SU-DHL-6 (cell line): ENCODE data around the gene PELI3.

ENCODE experiments used
- CTCF ChIP-seq: fragments of 200-600 bp; sonication (generic); IDR thresholded peaks from one replicate; pipeline ENCODE4 v1.5.1; 2017; ENCODE audit warnings: antibody characterized with exemption, mild to moderate bottlenecking, low read length, moderate library complexity; ENCODE audit not compliant: insufficient read depth, poor library complexity, severe bottlenecking
- EZH2phosphoT487 ChIP-seq: fragments of 200-600 bp; sonication (generic), shearing (Covaris generic); conservative IDR thresholded peaks from 2 replicates; pipeline ENCODE4 v1.6.1; 2018; ENCODE audit warnings: mild to moderate bottlenecking, antibody characterized with exemption, low read length, moderate library complexity, mixed read lengths

DNA sequence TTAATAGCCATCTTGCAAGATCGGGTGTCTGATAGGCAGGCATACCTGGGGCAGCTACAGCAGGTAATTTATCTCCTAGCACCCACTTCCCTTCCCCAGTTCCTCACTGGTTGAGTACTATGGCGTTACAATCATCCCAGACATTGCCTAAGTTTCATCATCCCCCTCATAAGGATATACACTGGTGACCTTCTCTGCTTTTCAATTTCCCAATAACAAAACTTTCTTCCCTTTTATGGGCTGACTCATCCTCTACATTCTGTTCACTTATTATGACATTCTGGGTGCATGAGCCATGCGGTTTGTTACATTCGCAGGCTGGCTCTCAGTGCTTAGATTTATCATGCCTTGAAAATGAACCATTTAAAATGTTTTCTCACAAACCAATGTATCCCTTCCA is 23.1 kb upstream of the PELI3 start:
- TF ChIP-seq EZH2phosphoT487 (no peak), CTCF (no peak)
